SU-DHL-6 (cell line): ENCODE results near the gene PITPNC1.

Source experiments
- H2AFZ ChIP-seq: fragments of 200-600 bp; sonication (generic); 2 replicates; pipeline ENCODE4 v1.6.1; 2014; ENCODE audit warnings: low read depth, mild to moderate bottlenecking, moderate library complexity, mixed read lengths, antibody characterized with exemption, low read length; ENCODE audit not compliant: severe bottlenecking
- H3F3A ChIP-seq: fragments of 200-600 bp; shearing (Covaris generic); 2 replicates; pipeline ENCODE4 v1.6.0; 2016; ENCODE audit warnings: antibody characterized with exemption, mild to moderate bottlenecking; ENCODE audit not compliant: insufficient read depth
- H3K27ac ChIP-seq: fragments of 200-600 bp; sonication (generic); 2 replicates; pipeline ENCODE4 v1.5.1; 2016; ENCODE audit warnings: low read depth, mild to moderate bottlenecking, low read length, moderate library complexity, mixed read lengths
- H3K27me3 ChIP-seq: fragments of 200-600 bp; sonication (generic), shearing (Covaris generic); 2 replicates; pipeline ENCODE4 v1.6.0; 2014; ENCODE audit warnings: mild to moderate bottlenecking, low read length
- H3K36me3 ChIP-seq: fragments of 200-600 bp; sonication (generic); 2 replicates; pipeline ENCODE4 v1.6.1; 2014; ENCODE audit warnings: mild to moderate bottlenecking, low read length, mixed read lengths
- H3K4me2 ChIP-seq: fragments of 300-600, 200-600 bp; shearing (Covaris generic), sonication (generic); 2 replicates; pipeline ENCODE4 v1.6.0; 2014; ENCODE audit warnings: low read length, low read depth, mild to moderate bottlenecking; ENCODE audit not compliant: poor library complexity, severe bottlenecking
- H3K4me3 ChIP-seq: fragments of 200-600 bp; sonication (generic); 2 replicates; pipeline ENCODE4 v1.5.1; 2014; ENCODE audit warnings: antibody characterized with exemption, low read length, mild to moderate bottlenecking, mixed read lengths; ENCODE audit not compliant: insufficient read depth, poor library complexity, severe bottlenecking
- H3K79me2 ChIP-seq: fragments of 200-600 bp; sonication (generic); 2 replicates; pipeline ENCODE4 v1.6.1; 2014; ENCODE audit warnings: mild to moderate bottlenecking, low read length, moderate library complexity; ENCODE audit not compliant: insufficient read depth
- H3K9ac ChIP-seq: fragments of 200-600 bp; sonication (generic); 2 replicates; pipeline ENCODE4 v1.7.0; 2014; ENCODE audit warnings: mild to moderate bottlenecking, low read length
- H3K9me2 ChIP-seq: fragments of 200-600 bp; sonication (generic); replicated peaks from 2 replicates; pipeline ENCODE4 v1.6.1; 2014; ENCODE audit warnings: low read length; ENCODE audit not compliant: insufficient read depth
- H3K9me3 ChIP-seq: fragments of 200-600 bp; sonication (generic); 2 replicates; pipeline ENCODE4 v1.6.1; 2014; ENCODE audit warnings: low read length, mixed read lengths; ENCODE audit not compliant: insufficient read depth
- H4K20me1 ChIP-seq: fragments of 200-600 bp; sonication (generic); 2 replicates; pipeline ENCODE4 v1.6.1; 2014; ENCODE audit warnings: low read depth, mild to moderate bottlenecking, antibody characterized with exemption, low read length, moderate library complexity, mixed read lengths
- CTCF ChIP-seq: fragments of 200-600 bp; sonication (generic); IDR thresholded peaks from one replicate; pipeline ENCODE4 v1.5.1; 2017; ENCODE audit warnings: antibody characterized with exemption, mild to moderate bottlenecking, low read length, moderate library complexity; ENCODE audit not compliant: insufficient read depth, poor library complexity, severe bottlenecking
- EZH2phosphoT487 ChIP-seq: fragments of 200-600 bp; sonication (generic), shearing (Covaris generic); conservative IDR thresholded peaks from 2 replicates; pipeline ENCODE4 v1.6.1; 2018; ENCODE audit warnings: mild to moderate bottlenecking, antibody characterized with exemption, low read length, moderate library complexity, mixed read lengths

The PITPNC1 gene

GRCh38 chr17:67517325-67517724, 140.2 kb downstream of the PITPNC1 start:
- H4K20me1 ChIP-seq, result no peaks in the 10 kb centered on the region
- H3K9me2 ChIP-seq, result no peaks in the 10 kb centered on the region
- H3K9me3 ChIP-seq, result no peaks in the 10 kb centered on the region
- no peaks in the 10 kb centered on the region for H3K27me3 ChIP-seq
- H3K27ac ChIP-seq, result no peak overlapping the region
- no peak overlapping the region for H3K4me3 ChIP-seq
- no peak overlapping the region for H2AFZ ChIP-seq
- H3K79me2 ChIP-seq, result no peaks in the 10 kb centered on the region
- no peaks in the 10 kb centered on the region for H3K36me3 ChIP-seq
- no peaks in the 10 kb centered on the region for H3F3A ChIP-seq
- no peak overlapping the region for H3K4me2 ChIP-seq
- no peak overlapping the region for H3K9ac ChIP-seq
- no peak for TF ChIP-seq EZH2phosphoT487
- TF ChIP-seq CTCF, result no peak

- no peaks in the 10 kb centered on the region for H4K20me1 ChIP-seq
- H3K27ac ChIP-seq, result no peak overlapping the region
- H2AFZ ChIP-seq, result no peak overlapping the region
- no peak overlapping the region for H3K9ac ChIP-seq
- H3K36me3 ChIP-seq, result no peaks in the 10 kb centered on the region
- H3K79me2 ChIP-seq, result no peaks in the 10 kb centered on the region
- no peak overlapping the region for H3K4me2 ChIP-seq
- no peak overlapping the region for H3K4me3 ChIP-seq
- H3K9me3 ChIP-seq, result no peaks in the 10 kb centered on the region
- no peaks in the 10 kb centered on the region for H3K27me3 ChIP-seq
- TF ChIP-seq CTCF (no peak), EZH2phosphoT487 (no peak)
- H3F3A ChIP-seq, result no peaks in the 10 kb centered on the region
- no peaks in the 10 kb centered on the region for H3K9me2 ChIP-seq
Measured at GRCh38 chr17:67518876-67519275, 141.8 kb downstream of the PITPNC1 start.

- TF ChIP-seq CTCF, result no peak
- no peaks in the 10 kb centered on the region for H3K36me3 ChIP-seq
- H3K79me2 ChIP-seq, result no peaks in the 10 kb centered on the region
- no peaks in the 10 kb centered on the region for H3K9me3 ChIP-seq
- H3K4me3 ChIP-seq, result no peak overlapping the region
- no peaks in the 10 kb centered on the region for H4K20me1 ChIP-seq
- no peaks in the 10 kb centered on the region for H3K9me2 ChIP-seq
- no peaks in the 10 kb centered on the region for H3F3A ChIP-seq
- H2AFZ ChIP-seq, result no peak overlapping the region
- no peak overlapping the region for H3K4me2 ChIP-seq
- H3K27me3 ChIP-seq, result no peaks in the 10 kb centered on the region
- no peak overlapping the region for H3K9ac ChIP-seq
- H3K27ac ChIP-seq, result no peak overlapping the region
Measured at GRCh38 chr17:67519801-67520251, 142.7 kb downstream of the PITPNC1 start.
